GM19239 (cell line): ENCODE results near the gene TMEM119.

Experiments
- DNase-seq: peaks from one replicate; pipeline ENCODE4 v3.0.0; 2011; ENCODE audit warnings: low spot score; ENCODE audit not compliant: insufficient read length
- FAIRE-seq: peaks from 2 replicates; lab custom pipeline; 2011; peaks lifted over from hg19 to GRCh38; lab: Jason Lieb, UNC

The TMEM119 gene

DNA sequence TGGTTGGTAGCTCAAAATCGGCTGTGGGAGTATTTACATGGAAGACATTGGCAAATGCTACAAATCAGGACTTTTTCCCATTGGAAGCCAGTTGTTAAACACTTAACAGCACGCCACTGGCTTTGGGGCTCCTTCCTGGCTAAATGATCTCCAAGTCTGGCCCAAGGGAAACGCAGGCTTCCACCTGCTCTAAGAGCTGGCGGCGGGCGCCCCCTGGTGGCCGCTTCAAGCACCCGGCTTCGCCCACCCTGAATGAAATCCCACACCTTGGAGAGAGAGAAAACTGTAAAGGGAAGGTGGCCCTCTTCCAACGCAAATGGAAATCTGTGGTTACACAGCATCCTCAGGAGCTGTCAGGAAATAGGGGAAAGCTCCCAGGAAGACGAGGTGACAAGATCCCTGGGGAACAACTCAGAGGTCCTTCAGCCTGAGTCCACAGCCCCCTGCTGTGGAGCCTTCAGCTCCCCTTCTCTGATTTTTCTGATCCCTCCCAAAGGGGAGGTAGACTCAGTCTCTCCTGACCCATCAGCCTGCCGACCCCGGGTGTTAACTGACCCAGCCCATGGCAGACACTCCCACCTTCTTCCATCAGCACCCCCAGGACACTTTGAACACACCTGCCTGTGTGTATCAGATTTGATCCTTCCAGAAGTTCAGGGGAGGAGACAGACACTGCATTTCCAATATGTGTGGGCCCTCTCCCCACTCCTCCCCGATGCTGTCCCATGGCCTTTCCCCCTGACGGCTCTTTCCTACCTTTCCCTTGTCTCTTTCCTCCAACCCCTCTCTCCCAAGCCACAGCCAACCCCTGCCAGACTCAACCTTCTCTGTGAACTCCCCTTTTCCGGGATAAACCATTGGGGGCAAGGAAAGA lies 20.4 kb upstream of the TMEM119 start:
- peak; percentile 71 for DNase-seq
- FAIRE-seq, result peak; percentile 53

- no peak for DNase-seq
- FAIRE-seq, result peak; percentile 91
These were observed 19.3 kb upstream of the TMEM119 start for GRCh38 chr12:108616941-108617858.

GRCh38 chr12:108616359-108616758 lies 18.5 kb upstream of the TMEM119 start:
- DNase-seq (no peak), FAIRE-seq (no peak)

- DNase-seq, result no peak
- no peak for FAIRE-seq
These were observed 18.0 kb upstream of the TMEM119 start for GRCh38 chr12:108615918-108616317.

DNA sequence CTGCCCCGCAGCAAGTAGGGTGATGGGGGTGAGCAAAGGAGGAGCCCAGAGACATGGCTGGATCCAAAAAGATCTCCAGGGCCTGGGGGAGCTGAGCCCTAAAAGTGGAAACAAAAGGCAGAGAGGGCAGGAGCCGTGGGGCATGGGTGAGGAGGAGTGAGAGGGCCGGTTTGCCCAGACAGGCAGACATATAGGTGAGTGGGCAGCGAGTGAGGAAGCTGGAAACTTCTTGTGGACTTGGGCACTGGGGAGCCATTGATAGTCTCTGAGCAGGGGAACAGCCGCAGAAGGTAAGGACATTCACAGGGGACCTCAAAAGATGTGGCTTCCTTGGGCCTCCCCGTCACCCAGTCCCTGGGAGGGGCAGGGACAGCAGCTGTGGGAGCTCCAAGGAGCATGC lies 16.8 kb upstream of the TMEM119 start:
- FAIRE-seq, result no peak

DNA sequence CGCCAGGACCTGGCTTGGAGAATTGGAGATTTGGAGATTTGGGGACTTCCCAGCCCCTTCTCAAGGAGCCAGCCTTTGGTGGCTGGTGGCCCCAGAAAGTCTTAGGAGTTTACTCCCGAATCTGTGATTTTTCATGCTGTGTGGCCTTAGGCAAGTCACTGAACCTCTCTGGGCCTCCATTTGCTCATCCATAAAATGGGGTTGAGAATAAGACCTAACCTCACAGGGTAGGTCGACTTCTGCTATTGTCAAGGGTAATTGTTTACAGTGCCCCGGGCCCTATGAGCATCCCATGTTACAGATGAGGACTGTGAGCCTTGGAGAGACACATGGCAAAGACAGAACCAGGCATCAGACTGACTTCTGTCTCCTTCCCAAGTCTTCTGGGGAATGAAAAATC lies 16.2 kb upstream of the TMEM119 start:
- no peak for DNase-seq
- no peak for FAIRE-seq

More for the DNA sequence above, 16.8 kb upstream of the TMEM119 start:
- no peak for DNase-seq

DNA sequence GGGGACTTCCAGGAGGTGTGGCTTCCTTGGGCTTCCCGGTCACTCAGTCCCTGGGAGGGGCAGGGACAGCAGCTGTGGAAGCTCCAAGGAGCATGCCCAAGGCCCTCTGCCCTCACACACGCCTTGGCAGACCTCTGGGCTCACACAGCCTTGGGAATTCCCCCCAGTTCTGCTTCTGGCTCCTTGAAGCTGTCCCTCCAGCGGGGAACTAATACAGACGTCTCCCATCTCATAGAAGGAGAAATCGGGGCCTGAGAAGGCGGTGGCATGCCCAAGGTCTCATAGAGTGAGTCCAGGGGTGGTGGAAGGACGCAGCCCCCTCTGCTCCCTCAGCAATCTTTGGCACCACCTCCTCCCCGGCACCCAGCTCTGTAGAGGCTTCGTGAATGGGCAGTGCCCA lies 15.7 kb upstream of the TMEM119 start:
- FAIRE-seq (no peak), DNase-seq (no peak)

DNA sequence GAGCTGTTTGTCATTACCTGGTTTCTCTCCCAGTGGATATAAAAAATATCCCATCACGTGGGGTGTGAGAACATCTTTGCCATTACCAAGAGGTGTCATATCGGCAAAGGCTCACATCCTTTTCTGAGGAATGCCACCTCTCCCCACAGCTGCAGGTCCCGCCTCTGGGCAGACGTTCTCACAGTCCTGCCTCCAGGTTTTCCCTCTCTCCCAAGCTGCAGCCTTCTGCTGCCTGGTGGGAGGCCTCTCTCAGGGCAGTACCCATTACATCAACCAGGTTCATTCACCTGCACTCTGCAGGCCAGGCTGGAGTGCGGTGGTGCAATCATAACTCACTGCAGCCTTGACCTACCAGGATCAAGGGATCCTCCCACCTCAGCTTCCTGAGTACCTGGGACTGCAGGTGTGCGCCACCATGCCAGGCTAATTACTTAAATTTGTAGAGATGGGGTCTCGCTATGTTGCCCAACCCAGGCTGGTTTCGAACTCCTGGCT lies 15.0 kb upstream of the TMEM119 start:
- FAIRE-seq (no peak), DNase-seq (no peak)

DNA sequence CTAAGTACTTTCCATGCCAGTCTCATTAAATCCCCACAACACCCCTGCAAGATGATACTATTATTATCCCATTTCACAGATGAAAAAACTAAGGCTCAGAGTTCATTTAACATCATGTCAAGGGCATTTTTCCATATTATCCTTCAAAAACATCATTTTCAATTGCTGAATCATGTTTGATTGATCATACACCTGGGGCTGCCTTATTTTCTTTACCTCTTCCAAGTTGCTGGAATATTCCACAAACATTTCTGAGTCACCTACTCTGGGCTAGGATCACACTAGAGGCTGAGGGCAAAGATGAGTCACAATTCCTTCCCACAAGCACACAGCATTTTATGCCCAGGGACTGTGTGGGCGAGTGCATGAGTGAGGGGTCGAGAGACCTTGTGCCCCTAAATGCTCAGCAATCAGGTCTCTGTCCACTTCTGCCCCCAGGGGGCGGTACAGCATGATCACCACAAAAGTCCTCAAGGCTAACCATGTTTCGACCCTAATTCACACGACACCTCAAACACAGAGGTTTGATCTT lies 14.1 kb upstream of the TMEM119 start:
- FAIRE-seq, result peak; percentile 71

GRCh38 chr12:108610856-108611605 lies 13.1 kb upstream of the TMEM119 start:
- no peak for FAIRE-seq
- no peak for DNase-seq

More for the DNA sequence above, 14.1 kb upstream of the TMEM119 start:
- no peak for DNase-seq

GRCh38 chr12:108610336-108610815 lies 12.5 kb upstream of the TMEM119 start:
- FAIRE-seq (no peak), DNase-seq (no peak)

DNA sequence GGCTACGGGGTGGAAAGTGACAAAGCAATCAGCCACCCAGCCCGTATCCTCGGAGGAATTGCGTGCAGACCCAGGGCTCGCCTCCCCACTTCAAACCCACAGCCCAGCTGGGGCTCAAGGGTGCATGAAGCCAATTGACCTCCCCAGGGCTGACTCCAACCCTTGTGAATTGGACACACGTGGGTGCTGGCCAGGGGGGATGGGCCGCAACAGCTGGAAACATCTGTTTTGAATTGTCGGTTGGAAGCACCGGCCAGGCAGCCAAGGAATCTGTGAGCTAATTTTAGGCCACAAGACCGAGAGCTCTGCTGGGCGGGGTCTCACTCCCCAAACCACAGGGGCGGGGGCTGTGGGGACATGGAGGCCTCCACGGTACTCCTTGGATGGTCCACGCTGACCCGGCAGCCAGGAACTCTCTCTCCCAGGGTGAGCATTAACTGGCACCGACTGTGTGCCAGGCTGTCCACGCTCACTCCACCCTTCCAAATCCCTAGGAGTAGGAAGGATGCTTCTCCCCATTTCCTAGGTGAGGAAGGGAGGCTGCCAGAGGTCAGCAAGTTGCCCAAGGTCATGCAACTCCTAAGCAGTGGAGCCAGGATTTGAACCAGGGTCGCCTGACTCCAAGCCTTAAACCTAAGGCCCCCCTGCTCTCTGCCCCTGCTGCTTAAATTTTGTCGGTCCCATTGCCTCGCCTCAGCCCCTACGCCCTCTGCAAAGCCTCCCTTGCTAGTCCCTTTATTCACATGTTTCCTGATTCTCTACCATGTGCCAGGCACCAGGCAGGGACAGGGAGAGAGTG lies 11.9 kb upstream of the TMEM119 start:
- FAIRE-seq, result no peak
- no peak for DNase-seq

DNA sequence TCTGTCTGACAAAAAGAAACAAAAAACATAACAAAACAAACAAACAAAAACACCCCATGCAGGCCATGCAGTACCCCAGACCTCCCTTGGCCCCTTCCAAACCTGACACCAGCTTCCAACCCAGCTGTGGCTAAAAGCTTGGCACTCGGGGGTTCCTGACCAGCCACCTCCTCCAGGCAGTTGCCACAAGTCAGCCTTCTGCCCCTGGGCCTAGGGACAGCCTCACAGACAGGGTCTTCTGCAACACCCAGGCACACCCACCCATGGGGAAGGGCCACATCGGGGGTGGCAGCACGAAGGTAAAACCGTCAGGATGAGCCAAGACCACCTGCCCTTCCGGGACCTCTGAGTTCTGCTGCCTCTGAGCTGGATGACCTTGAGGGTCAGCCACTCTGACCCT lies 10.7 kb upstream of the TMEM119 start:
- FAIRE-seq (no peak), DNase-seq (no peak)

DNA sequence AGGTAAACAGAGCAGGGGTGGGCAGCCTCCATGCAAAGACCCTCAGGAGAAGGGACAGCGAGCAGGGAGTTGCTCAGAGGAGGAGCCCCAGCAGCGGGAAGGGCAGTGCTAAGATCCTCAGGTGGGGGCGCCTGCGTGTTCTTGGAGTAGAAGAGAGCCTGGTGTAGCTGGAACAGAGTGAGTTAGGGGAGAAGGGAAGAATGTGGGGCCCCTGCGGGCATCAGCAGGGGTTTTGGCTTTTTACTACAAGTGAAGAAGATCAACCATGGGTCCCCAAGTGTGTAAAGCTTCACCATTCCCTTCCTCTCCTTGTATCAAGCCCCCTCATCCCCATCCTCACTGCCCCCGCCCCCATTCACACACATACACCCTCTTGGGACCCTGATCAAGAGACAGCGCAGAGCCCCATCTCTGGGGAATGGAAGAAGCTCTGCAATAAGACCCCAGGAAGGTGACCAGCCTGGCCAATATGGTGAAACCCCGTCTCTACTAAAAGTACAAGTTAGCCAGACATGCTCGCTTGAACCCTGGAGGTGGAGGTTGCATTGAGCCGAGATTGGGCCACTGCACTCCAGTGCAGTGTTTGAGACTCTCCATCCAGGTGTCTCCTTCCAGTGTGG lies 10.2 kb upstream of the TMEM119 start:
- no peak for FAIRE-seq

GRCh38 chr12:108606492-108606891 lies 8.6 kb upstream of the TMEM119 start:
- DNase-seq (no peak), FAIRE-seq (no peak)

More for the DNA sequence above, 10.2 kb upstream of the TMEM119 start:
- DNase-seq, result no peak

DNA sequence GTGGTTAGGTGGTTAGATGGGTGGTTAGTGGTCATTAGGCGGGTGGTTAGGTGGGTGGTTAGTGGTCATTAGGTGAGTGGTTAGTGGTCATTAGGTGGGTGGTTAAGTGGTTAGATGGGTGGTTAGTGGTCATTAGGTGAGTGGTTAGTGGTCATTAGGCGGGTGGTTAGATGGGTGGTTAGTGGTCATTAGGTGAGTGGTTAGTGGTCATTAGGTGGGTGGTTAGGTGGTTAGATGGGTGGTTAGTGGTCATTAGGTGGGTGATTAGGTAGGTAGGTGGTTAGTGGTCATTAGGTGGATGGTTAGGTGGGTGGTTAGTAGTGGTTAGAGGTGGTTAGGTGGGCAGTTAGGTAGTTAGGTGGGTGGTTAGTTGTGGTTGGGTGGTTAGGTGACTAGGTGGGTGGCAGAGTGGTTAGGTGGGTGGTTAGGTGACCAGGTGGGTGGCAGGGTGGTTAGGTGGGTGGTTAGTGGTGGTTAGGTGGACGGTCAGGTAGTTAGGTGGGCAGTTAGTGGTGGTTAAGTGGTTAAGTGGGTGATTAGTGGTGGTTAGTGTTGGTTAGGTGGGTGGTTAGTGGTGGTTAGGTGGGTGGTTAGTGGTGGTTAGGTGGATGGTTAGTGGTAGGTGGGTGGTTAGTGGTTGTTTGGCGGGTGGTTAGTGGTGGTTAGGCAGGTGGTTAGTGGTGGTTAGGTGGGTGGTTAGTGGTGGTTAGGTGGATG lies 8.0 kb upstream of the TMEM119 start:
- FAIRE-seq, result no peak
- DNase-seq, result no peak

DNA sequence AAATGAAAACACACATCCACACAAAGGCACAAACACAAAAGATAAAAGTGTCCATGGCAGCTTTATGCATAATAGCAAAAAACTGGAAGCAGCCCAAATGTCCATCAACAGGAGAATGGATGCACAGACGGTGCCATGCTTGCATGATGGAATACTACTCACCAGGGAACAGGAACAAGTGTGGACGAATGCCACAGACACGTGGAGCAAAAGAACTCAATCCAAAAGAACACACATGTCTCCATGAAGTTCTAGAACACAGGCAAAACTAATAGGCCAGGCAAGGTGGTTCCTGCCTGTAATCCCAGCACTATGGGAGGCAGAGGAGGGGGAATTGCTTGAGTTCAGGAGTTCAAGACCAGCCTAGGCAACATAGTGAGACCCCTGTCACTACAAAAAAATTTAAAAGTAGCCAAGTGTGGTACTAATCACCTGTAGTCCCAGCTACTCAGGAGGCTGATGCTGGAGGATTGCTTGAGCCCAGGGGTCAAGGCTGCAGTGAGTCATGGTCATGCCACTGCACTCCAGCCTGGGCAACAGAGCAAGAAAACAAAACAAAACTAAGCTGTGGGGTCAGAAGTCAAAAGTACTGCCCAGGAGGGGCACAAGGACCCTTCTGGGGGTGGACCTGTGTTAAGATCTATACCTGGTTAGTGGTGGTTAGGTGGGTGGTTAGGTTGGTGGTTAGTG lies 7.3 kb upstream of the TMEM119 start:
- no peak for DNase-seq
- FAIRE-seq, result no peak
